HG02610 (cell line): ENCODE data around the gene SPAG6.
"Not testable (repeated sequence)": the region's sequence is repeated elsewhere in the genome, so short reads cannot be mapped to it uniquely, and the experiment has no call there.

Experiments
- ATAC-seq: cut with Tn5 transposase; IDR thresholded peaks from one replicate; pipeline ENCODE4 v1.9.1; 2021; ENCODE audit warnings: mild to moderate bottlenecking, moderate library complexity; ENCODE audit not compliant: unreplicated experiment

Gene SPAG6

GRCh38 chr10:22368981-22369380 is 23.7 kb downstream of the SPAG6 start:
- no peak for ATAC-seq

- peak; percentile 82 for ATAC-seq
These were observed 24.3 kb downstream of the SPAG6 start for GRCh38 chr10:22369434-22370072.

GRCh38 chr10:22370320-22370719 is 25.0 kb downstream of the SPAG6 start:
- ATAC-seq: no peak

GRCh38 chr10:22372298-22372697 is 27.0 kb downstream of the SPAG6 start:
- no peak for ATAC-seq

- no peak for ATAC-seq
These were observed 27.6 kb downstream of the SPAG6 start for GRCh38 chr10:22372917-22373316.

- no peak for ATAC-seq
These were observed 29.3 kb downstream of the SPAG6 start for GRCh38 chr10:22374489-22375126.

- ATAC-seq: peak; percentile 58
These were observed 33.8 kb downstream of the SPAG6 start for GRCh38 chr10:22379059-22379458.

GRCh38 chr10:22381262-22381661 is 36.0 kb downstream of the SPAG6 start:
- ATAC-seq: no peak

- no peak for ATAC-seq
These were observed 41.2 kb downstream of the SPAG6 start for GRCh38 chr10:22386503-22386902.

GRCh38 chr10:22389856-22390589 is 44.7 kb downstream of the SPAG6 start:
- no peak for ATAC-seq

- ATAC-seq: no peak
These were observed 46.3 kb downstream of the SPAG6 start for GRCh38 chr10:22391600-22391999.

GRCh38 chr10:22396195-22396594 is 50.9 kb downstream of the SPAG6 start:
- not testable (repeated sequence) for ATAC-seq

GRCh38 chr10:22406916-22407315 is 61.6 kb downstream of the SPAG6 start:
- not testable (repeated sequence) for ATAC-seq

- peak; percentile 55 for ATAC-seq
These were observed 65.1 kb downstream of the SPAG6 start for GRCh38 chr10:22410394-22410793.

- no peak for ATAC-seq
These were observed 65.5 kb downstream of the SPAG6 start for GRCh38 chr10:22410846-22411245.

- no peak for ATAC-seq
These were observed 68.8 kb downstream of the SPAG6 start for GRCh38 chr10:22414146-22414545.

GRCh38 chr10:22415072-22415471 is 69.8 kb downstream of the SPAG6 start:
- no peak for ATAC-seq

- no peak for ATAC-seq
These were observed 72.5 kb downstream of the SPAG6 start for GRCh38 chr10:22417736-22418268.

GRCh38 chr10:22420787-22421517 is 75.7 kb downstream of the SPAG6 start:
- no peak for ATAC-seq

GRCh38 chr10:22426653-22427052 is 81.4 kb downstream of the SPAG6 start:
- no peak for ATAC-seq

- peak; percentile 64 for ATAC-seq
These were observed 81.8 kb downstream of the SPAG6 start for GRCh38 chr10:22427101-22427500.
